Activated CD4-positive, alpha-beta T cell treated with anti-CD3 and anti-CD28 coated beads, Interleukin-2, amount 50 U/mL, for 24 hours (primary cell): ENCODE measurements around the gene RNF32.
"Not testable (repeated sequence)": the region's sequence is repeated elsewhere in the genome, so short reads cannot be mapped to it uniquely, and the experiment has no call there.

ENCODE experiments used
- DNase-seq, 2 donors: peaks; one replicate each; pipeline ENCODE4 v3.0.0-alpha.2; 2020; ENCODE audit warnings: low read depth in 1 of 2, low spot score in 1 of 2

RNF32 gene

DNA sequence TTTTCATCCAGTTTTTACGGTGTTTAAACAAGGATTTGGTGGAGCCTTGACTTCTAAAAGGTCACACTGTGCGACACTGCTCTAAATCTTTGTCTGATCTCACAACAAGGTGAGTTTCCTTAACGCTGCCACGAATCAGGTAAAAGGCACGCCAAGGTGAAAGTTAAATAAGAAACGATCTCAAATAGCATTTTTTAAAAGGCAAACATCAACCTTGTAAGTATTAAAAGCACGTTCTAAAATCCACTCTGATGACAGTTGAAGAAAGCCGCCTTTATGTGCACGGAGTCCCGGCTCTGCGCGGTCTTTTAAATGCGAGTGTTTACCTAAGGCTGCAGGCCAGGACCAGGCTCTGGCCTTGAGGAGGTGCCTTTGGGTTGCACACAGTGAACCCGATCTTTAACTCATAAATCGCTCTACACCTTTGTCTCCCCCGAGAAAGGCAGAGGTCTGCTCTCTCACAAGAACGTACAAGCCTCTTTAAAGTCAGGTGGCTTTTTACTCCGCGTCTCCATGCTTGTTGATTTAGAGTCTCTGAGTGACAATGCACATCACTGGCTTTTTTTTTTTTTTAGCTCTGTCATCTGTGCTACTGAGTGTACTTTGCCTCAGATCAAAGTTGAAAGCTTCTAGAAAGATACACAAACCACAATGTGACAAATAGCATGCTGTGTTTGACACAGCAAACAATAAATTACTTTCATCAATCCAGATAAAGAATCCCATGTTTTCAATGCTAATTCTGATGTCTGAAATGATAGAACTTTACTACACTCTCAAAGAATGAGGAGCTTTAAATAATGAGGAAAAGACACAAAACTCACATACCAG, 25.9 kb upstream of the RNF32 start:
- no peak for DNase-seq

DNA sequence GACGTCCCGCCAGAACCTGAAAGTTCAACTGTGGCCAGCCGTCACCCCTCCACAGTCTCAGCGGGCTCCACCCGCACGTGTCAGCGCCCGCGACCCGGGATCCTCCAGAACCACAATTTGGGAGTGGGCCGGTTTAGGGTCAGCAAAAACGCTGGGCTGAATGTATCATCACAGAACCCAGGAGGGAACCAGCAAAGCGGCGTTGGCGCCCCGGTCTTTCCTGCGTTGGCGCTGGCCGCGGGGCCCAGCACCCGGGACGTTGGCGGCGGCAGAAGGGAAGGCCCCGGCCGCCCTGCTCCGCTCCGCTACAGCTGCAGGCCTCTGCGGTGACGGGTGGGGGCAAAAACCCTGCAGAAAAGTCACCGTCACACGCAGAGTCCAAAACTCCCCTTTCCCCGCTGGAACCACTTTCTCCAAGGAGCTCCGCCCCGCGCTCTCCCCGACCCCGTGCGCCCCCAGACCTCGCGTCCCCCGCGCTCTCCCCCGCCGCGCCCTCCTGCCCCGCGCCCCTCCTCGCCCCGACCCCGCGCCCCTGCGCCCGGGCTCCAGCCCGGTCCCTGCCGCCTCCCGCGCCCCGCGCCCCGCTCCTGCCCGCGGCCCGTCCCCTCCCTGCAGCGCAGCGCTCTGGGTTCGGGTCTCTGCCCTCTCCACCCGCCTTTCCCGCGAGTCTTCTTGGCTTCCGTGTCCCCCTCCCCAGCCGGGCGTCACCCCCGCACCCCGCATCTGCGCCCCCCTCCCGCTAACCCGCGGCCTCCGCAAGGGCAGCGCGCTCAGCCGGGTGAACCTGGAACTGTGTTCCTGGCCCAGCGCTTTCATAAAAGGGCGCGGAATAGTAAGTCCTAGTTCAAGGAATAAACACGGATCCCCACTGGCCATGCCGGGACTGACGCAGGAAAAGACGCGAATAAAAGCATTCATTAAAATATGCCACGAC, 24.0 kb upstream of the RNF32 start:
- DNase-seq, result no peak

GRCh38 chr7:156617215-156617614, 23.4 kb upstream of the RNF32 start:
- no peak for DNase-seq

DNA sequence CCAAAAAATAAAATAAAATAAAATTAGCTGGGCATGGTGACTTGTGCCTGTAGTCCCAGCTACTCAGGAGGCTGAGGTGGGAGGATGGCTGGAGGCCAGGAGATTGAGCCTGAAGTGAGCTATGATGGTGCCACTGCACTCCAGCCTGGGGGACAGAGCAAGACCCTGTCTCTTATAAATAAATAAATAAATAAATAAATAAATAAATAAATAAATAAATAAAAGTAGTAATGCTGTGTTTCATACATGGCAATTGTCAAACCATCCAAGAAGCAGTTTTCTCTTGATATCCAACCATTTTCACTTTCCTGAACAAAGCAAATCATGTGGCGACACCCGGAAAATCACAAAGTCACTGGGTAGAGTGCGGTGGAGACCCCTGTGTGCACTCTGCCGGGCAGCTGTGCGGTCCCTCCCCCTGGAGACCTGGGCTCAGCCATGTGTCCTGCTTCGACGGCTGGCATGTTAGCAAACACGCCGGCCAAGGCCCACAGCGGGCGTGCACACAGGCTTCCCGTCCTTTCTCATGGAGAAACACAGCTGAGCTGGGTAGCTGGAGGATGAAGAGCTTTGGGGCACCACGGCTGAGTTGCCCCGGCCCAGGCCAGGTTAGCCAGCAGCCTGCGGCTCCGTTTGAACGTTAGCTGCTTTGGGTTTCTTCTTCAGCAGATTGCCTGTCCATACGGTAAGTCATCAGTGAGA, 22.3 kb upstream of the RNF32 start:
- DNase-seq, result no peak

DNA sequence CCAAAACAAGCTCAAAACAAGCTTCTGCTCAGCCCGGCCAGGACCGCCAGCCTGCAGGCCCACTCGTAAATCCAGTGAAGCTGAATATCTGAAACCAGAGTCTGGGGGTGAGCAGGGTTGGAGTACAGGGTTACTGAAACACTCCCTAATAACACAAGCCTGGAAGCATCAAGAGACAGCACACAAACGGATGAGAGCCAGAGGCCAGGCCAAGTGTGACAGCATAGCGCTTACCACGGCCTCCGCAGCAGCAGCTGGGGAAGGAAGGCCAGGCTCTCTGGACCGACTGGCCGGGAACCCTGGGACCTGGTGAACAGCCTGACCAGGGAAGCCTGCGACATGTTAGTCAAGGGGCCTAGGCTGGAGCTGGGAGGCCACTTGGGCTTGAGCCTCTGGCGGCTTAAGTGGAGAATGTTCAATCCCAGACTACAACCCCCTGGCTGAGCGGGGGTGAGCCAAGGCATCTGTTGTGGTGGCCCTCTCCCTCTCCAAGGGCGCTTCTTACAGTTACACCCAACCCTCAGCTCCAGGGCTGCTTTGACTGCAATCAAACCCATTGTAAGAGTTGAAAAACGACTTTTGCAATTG, 21.7 kb upstream of the RNF32 start:
- no peak for DNase-seq

DNA sequence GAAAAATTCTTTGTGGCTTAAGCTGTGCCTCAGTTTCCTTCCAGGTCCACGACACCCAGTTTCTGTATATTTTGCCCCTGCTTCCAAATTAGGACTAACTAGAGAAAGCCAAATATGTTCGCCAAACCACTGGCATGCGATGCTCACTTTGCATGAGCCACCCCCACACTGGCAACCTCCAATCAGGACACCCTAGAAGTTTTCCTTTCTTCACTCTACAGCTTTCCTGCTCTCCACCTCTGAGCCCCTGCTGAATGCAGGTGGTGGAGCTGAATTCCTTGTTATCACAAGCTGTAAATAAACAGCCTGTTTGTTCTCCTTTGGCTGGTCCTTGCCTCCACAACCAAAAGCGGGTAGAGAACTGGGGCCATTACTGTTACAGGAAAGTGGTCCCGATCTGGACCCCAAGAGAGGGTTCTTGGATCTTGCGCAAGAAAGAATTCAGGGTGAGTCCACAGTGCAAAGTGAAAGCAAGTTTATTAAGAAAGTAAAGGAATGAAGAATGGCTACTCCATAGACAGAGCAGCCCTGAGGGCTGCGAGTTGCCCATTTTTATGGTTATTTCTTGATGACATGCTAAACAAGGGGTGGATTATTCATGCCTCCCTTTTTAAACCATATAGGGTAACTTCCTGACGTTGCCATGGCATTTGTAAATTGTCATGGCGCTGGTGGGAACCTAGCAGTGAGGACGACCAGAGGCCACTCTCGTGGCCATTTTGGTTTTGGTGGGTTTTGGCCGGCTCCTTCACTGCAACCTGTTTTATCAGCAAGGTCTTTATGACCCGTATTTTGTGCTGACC, 20.9 kb upstream of the RNF32 start:
- not testable (repeated sequence) for DNase-seq

GRCh38 chr7:156620291-156620675, 20.3 kb upstream of the RNF32 start:
- DNase-seq, result no peak

- no peak for DNase-seq
Measured at GRCh38 chr7:156621652-156622051, 18.9 kb upstream of the RNF32 start.

DNA sequence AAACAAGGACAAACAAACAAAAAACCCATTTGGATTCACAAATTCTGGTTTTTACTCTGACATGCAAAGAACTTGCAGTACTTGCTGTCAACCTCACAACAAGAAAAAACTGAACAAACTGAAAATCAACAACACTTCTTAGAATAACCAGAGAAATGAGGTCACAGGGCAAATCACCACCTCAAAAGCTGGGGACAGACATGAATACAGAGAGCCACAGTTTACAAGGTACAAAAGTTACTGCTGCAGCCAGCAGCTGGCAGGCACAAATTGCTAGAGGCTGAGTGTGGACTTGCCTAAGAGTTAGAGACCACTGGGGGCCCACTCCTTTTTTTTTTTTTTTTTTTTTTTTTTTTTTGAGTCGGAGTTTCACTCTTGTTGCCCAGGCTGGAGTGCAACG, 15.0 kb upstream of the RNF32 start:
- DNase-seq, result no peak

DNA sequence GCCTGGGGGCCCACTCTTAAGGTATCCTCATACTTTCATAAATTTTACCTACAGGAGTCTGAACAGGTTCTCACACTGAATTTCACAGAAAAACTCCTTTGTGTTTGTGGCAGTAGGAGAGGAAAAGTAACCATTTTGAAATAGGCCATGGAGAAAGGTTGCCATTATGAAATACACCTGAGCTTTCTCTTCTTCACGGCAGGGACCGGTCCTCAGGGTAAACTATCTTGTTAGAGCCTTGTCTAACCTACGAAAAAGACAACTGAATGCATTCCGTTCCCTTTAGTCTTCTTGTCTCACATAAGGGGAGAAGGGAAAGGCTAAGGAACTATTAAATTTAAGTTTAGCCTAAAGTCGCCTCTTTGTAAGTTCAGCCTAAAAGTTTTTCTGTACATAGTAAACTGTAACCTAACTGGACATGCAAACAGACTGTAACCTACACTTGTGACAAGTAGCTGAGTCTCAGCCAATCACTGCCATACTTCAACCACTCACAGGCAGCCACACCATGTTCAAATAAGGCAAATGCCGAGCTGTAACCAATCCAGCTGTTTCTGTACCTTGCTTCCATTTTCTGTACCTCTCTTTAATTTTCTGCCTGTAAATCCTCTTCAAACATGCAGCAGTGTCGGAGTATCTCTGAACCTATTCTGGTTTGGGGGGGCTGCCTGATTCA, 14.2 kb upstream of the RNF32 start:
- DNase-seq, result no peak

DNA sequence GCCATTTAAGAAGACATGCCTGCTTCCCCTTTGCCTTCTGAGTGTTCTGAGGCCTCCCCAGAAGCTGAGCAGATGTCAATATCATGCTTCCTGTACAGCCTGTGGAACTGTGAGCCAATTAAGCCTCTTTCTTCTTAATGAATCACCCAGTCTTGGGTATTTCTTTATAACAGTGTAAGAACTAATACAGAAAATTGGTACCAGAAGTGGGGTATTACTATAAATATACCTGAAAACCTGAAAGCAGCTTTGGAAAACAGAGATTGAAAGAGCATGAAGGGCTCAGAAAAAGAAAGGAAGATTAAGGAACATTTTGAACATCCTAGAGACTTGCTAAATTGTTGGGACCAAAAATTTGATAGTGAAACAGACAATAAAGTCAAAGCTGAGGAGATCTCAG, 12.0 kb upstream of the RNF32 start:
- no peak for DNase-seq

GRCh38 chr7:156629873-156630272, 10.7 kb upstream of the RNF32 start:
- DNase-seq, result no peak

GRCh38 chr7:156634117-156634516, 6.5 kb upstream of the RNF32 start:
- DNase-seq, result no peak

GRCh38 chr7:156635529-156636385, 4.8 kb upstream of the RNF32 start:
- no peak for DNase-seq

- DNase-seq, result not testable (repeated sequence)
Measured at GRCh38 chr7:156637093-156637492, 3.5 kb upstream of the RNF32 start.

DNA sequence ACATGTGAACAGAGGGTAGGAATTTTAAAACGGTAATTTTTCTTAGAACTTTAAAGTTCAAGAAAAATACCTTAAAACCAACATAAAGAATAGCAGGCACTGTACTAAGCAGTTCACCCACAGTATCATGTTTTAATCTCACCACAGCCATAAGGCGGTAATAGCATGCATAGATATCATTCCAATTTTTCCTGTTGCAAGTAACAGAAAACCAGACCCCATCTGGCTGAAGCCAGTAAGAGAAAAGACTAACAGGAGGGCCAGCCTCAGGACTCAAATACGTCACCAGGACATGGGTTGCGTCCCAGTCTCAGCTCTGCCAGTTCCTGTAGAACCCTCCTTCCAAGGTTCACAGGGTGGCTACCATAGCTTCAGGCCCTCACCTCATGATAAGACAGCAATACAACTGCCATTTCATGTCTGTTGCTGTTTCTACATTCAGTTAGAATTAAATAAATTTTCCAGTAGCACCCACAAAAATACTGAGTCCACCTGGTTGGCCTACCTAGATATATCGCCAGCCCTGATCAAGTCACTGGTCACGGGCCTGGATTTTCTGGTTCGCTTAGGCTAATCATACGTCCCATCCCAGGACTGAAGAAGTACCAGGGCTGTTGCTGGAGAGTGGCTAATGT, 2.0 kb upstream of the RNF32 start:
- DNase-seq, result no peak

- DNase-seq, result no peak
Measured at GRCh38 chr7:156639426-156640256, 933 bp upstream of the RNF32 start.
